PC-3 (cell line): Measurements from ENCODE around the gene MAGI1. TPM values are rescaled to one million over a fixed set of nuclear protein-coding genes. Genes with fewer than 3 reads are reported as not detected.
"Not testable (repeated sequence)": the region's sequence is repeated elsewhere in the genome, so short reads cannot be mapped to it uniquely, and the experiment has no call there.

Source experiments
- ATAC-seq: fragments of 200-7000 bp; cut with Tn5 transposase; 2 replicates; pipeline ENCODE4 v1.9.1; 2020; ENCODE audit warnings: mild to moderate bottlenecking, moderate library complexity
- BruUV-seq: library from RNA; stranded (reverse); fragments of 400-500 nt; replicated peaks from 2 replicates; lab custom pipeline; 2021; lab: Mats Ljungman, UMichigan
- CTCF ChIA-PET: fragments of 300-600 bp; sonication (Branson Sonifier 250); formaldehyde crosslinking; loops from one replicate; lab custom pipeline; 2022; ENCODE audit warnings: antibody characterized with exemption; lab: Charles Lee
- POLR2A ChIA-PET: fragments of 300-600 bp; sonication (Branson Sonifier 250); formaldehyde crosslinking; loops from one replicate; lab custom pipeline; 2022; ENCODE audit warnings: antibody characterized with exemption; ENCODE audit not compliant: unreplicated experiment; lab: Charles Lee
- DNase-seq: peaks from one replicate; pipeline ENCODE4 v3.0.0-alpha.2; 2015
- H2AFZ ChIP-seq: fragments of 300-600 bp; sonication (generic); 2 replicates; pipeline ENCODE4 v1.6.0; 2016; ENCODE audit warnings: antibody characterized with exemption, low read length
- H3F3A ChIP-seq: fragments of 300-600 bp; sonication (generic); one replicate; pipeline ENCODE4 v1.6.0; 2017; ENCODE audit warnings: antibody characterized with exemption, low read length, control low read depth, mild to moderate bottlenecking; ENCODE audit not compliant: unreplicated experiment
- H3K27ac ChIP-seq: fragments of 300-600 bp; sonication (generic); 2 replicates; pipeline ENCODE4 v1.5.1; 2016; ENCODE audit warnings: mild to moderate bottlenecking, low read length
- H3K27me3 ChIP-seq: fragments of 300-600 bp; sonication (generic); 2 replicates; pipeline ENCODE4 v1.6.1; 2016; ENCODE audit warnings: low read length, mixed read lengths
- H3K36me3 ChIP-seq: fragments of 300-600 bp; sonication (generic); 2 replicates; pipeline ENCODE4 v1.6.1; 2016; ENCODE audit warnings: low read depth, mixed run types, low read length, mixed read lengths
- H3K4me1 ChIP-seq: fragments of 300-600 bp; sonication (generic); 2 replicates; pipeline ENCODE4 v1.5.1; 2016; ENCODE audit warnings: low read length; ENCODE audit not compliant: insufficient read depth
- H3K4me2 ChIP-seq: fragments of 300-600 bp; sonication (generic); 2 replicates; pipeline ENCODE4 v1.6.0; 2016; ENCODE audit warnings: low read length
- H3K4me3 ChIP-seq: fragments of 300-600 bp; sonication (generic); 2 replicates; pipeline ENCODE4 v1.5.1; 2016; ENCODE audit warnings: mild to moderate bottlenecking, low read length, mixed read lengths
- H3K79me2 ChIP-seq: fragments of 300-600 bp; sonication (generic); 2 replicates; pipeline ENCODE4 v1.6.1; 2017; ENCODE audit warnings: low read length, mixed read lengths
- H3K9ac ChIP-seq: fragments of 300-600 bp; sonication (generic); 2 replicates; pipeline ENCODE4 v1.6.0; 2016; ENCODE audit warnings: mild to moderate bottlenecking, low read length
- H3K9me2 ChIP-seq: fragments of 300-600 bp; sonication (generic); replicated peaks from 2 replicates; pipeline ENCODE4 v1.6.1; 2016; ENCODE audit warnings: mixed run types, low read length, mixed read lengths
- H3K9me3 ChIP-seq: fragments of 300-600 bp; sonication (generic); 2 replicates; pipeline ENCODE4 v1.6.1; 2016; ENCODE audit warnings: low read length, mixed read lengths
- H4K20me1 ChIP-seq: fragments of 300-600 bp; sonication (generic); 2 replicates; pipeline ENCODE4 v1.6.1; 2016; ENCODE audit warnings: low read length, mixed read lengths
- CTCF ChIP-seq: fragments of 300-600 bp; sonication (generic); conservative IDR thresholded peaks from 2 replicates; pipeline ENCODE4 v1.5.1; 2017; ENCODE audit warnings: antibody characterized with exemption, low read depth, mild to moderate bottlenecking, low read length
- EZH2 ChIP-seq: fragments of 300-600 bp; sonication (generic); IDR thresholded peaks from one replicate; pipeline ENCODE4 v1.6.1; 2017; ENCODE audit warnings: antibody characterized with exemption, mild to moderate bottlenecking, low read length; ENCODE audit not compliant: unreplicated experiment
- EZH2phosphoT487 ChIP-seq: fragments of 300-600 bp; sonication (generic); IDR thresholded peaks from 2 replicates; pipeline ENCODE4 v1.6.1; 2018; ENCODE audit warnings: mild to moderate bottlenecking, antibody characterized with exemption, low read length, borderline replicate concordance
- intact Hi-C: fragments of 100-400 bp; cut with micrococcal nuclease; formaldehyde crosslinking; loops from 2 replicates; pipeline ENCODE4 v1.9.0; 2023
- total RNA-seq: library from RNA; depleted of rRNA; stranded (reverse); fragments of >200 nt; gene quantifications from 2 replicates; pipeline ENCODE4 v1.2.3, GENCODE V29; 2014

The MAGI1 gene
- total RNA-seq, 1 experiment from 2014 or later = 8.9 TPM

GRCh38 chr3:65614585-65614984 is 424.1 kb downstream of the MAGI1 start:
- H3F3A ChIP-seq = no peaks in the 10 kb centered on the region
- ChIA-PET CTCF (no interaction called here), POLR2A (no interaction called here)
- no peak overlapping the region for H2AFZ ChIP-seq
- no peaks in the 10 kb centered on the region for H3K36me3 ChIP-seq
- no peak overlapping the region for H3K27ac ChIP-seq
- no TSS peak for BruUV-seq
- H3K9me2 ChIP-seq = no peaks in the 10 kb centered on the region
- no peaks in the 10 kb centered on the region for H3K4me1 ChIP-seq
- H3K4me3 ChIP-seq = no peak overlapping the region
- no peaks in the 10 kb centered on the region for H3K9me3 ChIP-seq
- DNase-seq (no peak), ATAC-seq (no peak)
- H3K79me2 ChIP-seq = no peaks in the 10 kb centered on the region
- TF ChIP-seq EZH2 = no peak
- TF ChIP-seq CTCF = no peak
- no peak for TF ChIP-seq EZH2phosphoT487
- no peak overlapping the region for H3K4me2 ChIP-seq
- intact Hi-C loops = no loop called here
- no peaks in the 10 kb centered on the region for H4K20me1 ChIP-seq
- H3K9ac ChIP-seq = no peak overlapping the region
- H3K27me3 ChIP-seq = no peaks in the 10 kb centered on the region

GRCh38 chr3:65607965-65608460 is 430.7 kb downstream of the MAGI1 start:
- H4K20me1 ChIP-seq, H3K27me3 ChIP-seq, H2AFZ ChIP-seq, H3K36me3 ChIP-seq, POLR2A ChIA-PET, H3K9ac ChIP-seq, H3K4me3 ChIP-seq, CTCF ChIA-PET, H3K4me1 ChIP-seq, intact Hi-C loops, H3K4me2 ChIP-seq, H3K9me3 ChIP-seq, H3K27ac ChIP-seq, H3K9me2 ChIP-seq, DNase-seq, ATAC-seq, BruUV-seq, H3K79me2 ChIP-seq, H3F3A ChIP-seq: not testable (repeated sequence)

- TF ChIP-seq CTCF (no peak), EZH2phosphoT487 (no peak), EZH2 (no peak)
- Histone ChIP-seq H3K4me3 (no peak overlapping the region), H3K4me2 (no peak overlapping the region), H3F3A (no peaks in the 10 kb centered on the region), H3K9ac (no peak overlapping the region), H2AFZ (no peak overlapping the region), H3K4me1 (no peaks in the 10 kb centered on the region; the same call in none of the 2 replicates), H4K20me1 (no peaks in the 10 kb centered on the region), H3K9me2 (no peaks in the 10 kb centered on the region), H3K36me3 (no peaks in the 10 kb centered on the region), H3K79me2 (no peaks in the 10 kb centered on the region), H3K27ac (no peak overlapping the region), H3K27me3 (no peaks in the 10 kb centered on the region), H3K9me3 (no peaks in the 10 kb centered on the region)
- ATAC-seq (peak; percentile 45), DNase-seq (peak; percentile 10)
- intact Hi-C loops = no loop called here
- BruUV-seq = no TSS peak
- POLR2A ChIA-PET = no interaction called here
- CTCF ChIA-PET = no interaction called here
These were observed 431.6 kb downstream of the MAGI1 start for GRCh38 chr3:65607101-65607500.
